ENCODE data around the gene KCNH4.

DNA sequence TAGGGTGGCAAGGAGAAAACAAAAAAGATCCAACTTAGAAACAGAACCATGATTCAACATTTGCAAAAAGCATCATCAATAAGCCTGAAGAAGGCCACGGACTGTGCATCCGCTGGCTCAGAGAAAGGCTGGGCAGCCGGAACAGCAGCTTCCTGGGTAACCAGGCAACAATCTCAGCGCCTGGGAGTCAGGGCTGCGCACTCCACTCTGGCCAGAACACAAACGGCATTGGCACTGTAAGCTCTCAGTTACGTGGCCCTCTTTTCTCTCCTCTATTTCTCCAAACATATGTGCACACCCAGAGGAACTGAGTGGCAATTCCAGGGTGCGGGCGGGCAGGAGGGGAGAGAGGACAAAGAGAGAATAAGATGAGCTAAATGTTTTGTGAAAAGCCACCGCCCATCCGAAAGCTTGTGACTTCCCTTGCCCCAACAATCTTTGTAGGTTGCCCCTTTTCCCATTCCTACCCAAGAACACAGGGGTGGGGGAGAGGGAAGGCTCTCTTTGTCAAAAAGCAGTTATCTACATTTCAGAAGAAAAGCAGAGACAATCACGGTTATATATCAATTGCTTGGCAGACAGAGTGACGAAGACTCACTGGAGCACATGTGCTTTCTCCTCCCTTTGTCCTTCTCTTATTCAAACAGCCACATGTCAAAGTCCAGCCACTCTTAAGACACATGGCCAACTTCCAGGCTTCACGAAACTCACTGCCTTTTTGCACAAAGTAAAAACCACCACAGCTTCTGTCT, 19.9 kb upstream of the KCNH4 start:
- TF ChIP-seq, protein P1, sequence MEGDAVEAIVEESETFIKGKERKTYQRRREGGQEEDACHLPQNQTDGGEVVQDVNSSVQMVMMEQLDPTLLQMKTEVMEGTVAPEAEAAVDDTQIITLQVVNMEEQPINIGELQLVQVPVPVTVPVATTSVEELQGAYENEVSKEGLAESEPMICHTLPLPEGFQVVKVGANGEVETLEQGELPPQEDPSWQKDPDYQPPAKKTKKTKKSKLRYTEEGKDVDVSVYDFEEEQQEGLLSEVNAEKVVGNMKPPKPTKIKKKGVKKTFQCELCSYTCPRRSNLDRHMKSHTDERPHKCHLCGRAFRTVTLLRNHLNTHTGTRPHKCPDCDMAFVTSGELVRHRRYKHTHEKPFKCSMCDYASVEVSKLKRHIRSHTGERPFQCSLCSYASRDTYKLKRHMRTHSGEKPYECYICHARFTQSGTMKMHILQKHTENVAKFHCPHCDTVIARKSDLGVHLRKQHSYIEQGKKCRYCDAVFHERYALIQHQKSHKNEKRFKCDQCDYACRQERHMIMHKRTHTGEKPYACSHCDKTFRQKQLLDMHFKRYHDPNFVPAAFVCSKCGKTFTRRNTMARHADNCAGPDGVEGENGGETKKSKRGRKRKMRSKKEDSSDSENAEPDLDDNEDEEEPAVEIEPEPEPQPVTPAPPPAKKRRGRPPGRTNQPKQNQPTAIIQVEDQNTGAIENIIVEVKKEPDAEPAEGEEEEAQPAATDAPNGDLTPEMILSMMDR (IDR thresholded peaks at IDR 0.05; ENCODE audit: poor library complexity) = no peak
- TF ChIP-seq EZH2phosphoT487 (IDR thresholded peaks at IDR 0.05; ENCODE audit: low read depth, severe bottlenecking, unreplicated experiment) (no peak), EZH2 (IDR thresholded peaks at IDR 0.05; ENCODE audit: borderline replicate concordance) (no peak)
